Fibroblast of mammary gland (primary cell): ENCODE measurements around the gene LMX1A.

Source experiments
- DNase-seq: peaks from one replicate; pipeline ENCODE4 v3.0.0-alpha.2; 2010; ENCODE audit warnings: low read depth
- H3K4me3 ChIP-seq: 2 replicates; pipeline ENCODE4 v1.5.1; 2011; ENCODE audit warnings: low read depth, mild to moderate bottlenecking, low read length, moderate library complexity; ENCODE audit not compliant: control insufficient read depth
- TF ChIP-seq, protein P1 (sequence below): conservative IDR thresholded peaks from 2 replicates; pipeline ENCODE4 v1.5.1; 2011; ENCODE audit warnings: low read depth, low read length, inconsistent platforms; ENCODE audit not compliant: control insufficient read depth, insufficient read depth

Gene LMX1A

GRCh38 chr1:165284454-165284853 lies 72.1 kb downstream of the LMX1A start:
- no peak for DNase-seq
- H3K4me3 ChIP-seq, result no peak overlapping the region
- TF ChIP-seq, protein P1, sequence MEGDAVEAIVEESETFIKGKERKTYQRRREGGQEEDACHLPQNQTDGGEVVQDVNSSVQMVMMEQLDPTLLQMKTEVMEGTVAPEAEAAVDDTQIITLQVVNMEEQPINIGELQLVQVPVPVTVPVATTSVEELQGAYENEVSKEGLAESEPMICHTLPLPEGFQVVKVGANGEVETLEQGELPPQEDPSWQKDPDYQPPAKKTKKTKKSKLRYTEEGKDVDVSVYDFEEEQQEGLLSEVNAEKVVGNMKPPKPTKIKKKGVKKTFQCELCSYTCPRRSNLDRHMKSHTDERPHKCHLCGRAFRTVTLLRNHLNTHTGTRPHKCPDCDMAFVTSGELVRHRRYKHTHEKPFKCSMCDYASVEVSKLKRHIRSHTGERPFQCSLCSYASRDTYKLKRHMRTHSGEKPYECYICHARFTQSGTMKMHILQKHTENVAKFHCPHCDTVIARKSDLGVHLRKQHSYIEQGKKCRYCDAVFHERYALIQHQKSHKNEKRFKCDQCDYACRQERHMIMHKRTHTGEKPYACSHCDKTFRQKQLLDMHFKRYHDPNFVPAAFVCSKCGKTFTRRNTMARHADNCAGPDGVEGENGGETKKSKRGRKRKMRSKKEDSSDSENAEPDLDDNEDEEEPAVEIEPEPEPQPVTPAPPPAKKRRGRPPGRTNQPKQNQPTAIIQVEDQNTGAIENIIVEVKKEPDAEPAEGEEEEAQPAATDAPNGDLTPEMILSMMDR, result no peak

DNA sequence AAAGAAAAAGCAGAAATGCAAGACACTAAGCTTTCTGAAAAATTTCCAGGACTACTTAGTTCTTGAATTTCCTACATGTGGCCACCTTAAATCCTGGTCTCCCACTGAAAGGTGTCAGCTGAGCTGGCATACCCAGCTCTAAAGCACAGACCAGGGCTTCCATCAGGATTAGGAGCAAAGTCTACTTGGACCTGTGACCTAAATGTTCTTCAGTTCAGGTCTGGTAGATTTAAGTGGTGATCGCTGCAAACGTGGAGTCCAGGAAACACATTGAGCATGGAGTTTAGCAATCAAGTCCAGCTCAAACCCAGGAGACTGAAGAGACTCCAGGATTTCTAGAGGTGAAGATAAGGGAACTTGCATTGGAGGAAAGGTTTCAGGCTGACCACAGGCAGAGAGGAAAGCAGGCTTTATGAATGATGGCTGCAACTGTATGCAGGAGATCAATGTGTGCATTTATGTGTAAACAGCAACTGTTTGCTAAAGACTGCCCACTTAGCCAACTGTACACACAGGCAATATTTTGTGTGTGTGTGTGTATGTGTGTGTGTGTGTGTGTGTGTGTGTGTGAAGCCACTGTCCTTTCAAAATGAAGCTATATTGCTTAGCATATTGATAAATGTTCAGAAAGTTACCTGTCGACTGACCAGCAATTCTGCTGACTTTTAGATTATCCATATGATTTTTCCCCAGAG lies 75.2 kb downstream of the LMX1A start:
- DNase-seq, result no peak
- H3K4me3 ChIP-seq, result no peak overlapping the region
- TF ChIP-seq, protein P1, result no peak

GRCh38 chr1:165279882-165280281 lies 76.6 kb downstream of the LMX1A start:
- DNase-seq, result no peak
- TF ChIP-seq, protein P1, result no peak
- no peak overlapping the region for H3K4me3 ChIP-seq

DNA sequence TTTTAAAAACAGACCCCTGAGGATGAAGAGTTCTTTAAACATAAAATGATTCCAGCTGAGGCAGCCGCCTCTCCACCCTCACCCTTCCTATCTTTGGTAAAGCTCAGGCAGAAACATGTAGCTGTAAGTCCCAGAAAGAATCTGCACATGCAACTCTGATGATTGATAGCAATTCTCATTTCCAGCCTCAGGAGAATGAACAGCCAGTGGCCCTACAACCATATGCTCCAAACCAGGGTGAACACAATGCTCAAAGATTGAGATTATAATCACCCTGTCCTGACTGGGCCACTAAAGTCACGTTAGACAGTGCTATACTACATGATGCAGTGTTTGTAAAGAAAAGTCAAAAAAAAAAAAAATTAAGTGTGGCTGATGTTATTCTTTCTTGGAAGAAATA lies 80.2 kb downstream of the LMX1A start:
- H3K4me3 ChIP-seq, result no peak overlapping the region
- no peak for DNase-seq
- TF ChIP-seq, protein P1, result no peak

- TF ChIP-seq, protein P1, result no peak
These were observed 91.2 kb downstream of the LMX1A start for GRCh38 chr1:165265196-165265838.

DNA sequence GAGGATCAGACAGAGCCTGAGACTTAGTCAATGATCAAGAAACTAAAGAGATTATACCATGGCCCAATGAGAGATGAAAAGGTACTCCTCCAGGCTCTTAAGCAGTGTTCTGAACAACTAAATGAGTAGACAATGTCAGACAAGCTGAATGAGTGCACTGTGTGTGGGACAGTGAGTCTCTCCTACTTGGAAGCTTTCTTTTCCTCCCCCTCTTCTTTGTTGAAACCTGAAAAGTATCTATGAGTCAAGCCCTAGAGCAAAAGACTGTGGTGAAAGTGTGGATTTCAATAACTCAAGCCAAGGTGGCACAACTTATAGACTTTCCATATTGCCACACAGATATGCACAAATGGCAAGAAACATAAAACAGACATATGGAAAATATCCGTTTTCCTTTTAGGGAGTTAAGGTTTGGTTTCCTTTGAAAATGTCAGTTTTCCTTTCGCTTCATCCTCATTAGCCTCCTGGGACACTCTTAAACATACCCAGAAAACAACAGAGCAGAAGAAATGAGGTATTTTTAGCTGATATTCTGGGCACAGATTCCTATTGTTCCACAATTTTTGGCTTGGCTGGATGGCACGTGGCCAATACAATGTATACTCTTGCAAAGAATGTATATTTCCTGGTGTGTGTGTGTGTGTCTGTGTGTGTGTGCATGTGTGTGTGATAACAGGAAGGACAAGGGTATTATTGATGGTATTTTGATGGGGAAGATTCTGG lies 96.6 kb downstream of the LMX1A start:
- TF ChIP-seq, protein P1, result no peak
- H3K4me3 ChIP-seq, result no peak overlapping the region
- DNase-seq, result no peak

More at GRCh38 chr1:165265196-165265838, 91.2 kb downstream of the LMX1A start:
- no peak for DNase-seq
- no peak overlapping the region for H3K4me3 ChIP-seq
